Neutrophil (primary cell): ENCODE results near the gene CDKN2AIPNL.

Experiments used
- H3K27ac ChIP-seq: fragments of 200-600 bp; sonication (generic); 2 replicates; pipeline ENCODE4 v1.5.1; 2016; ENCODE audit warnings: mild to moderate bottlenecking, moderate library complexity
- H3K27me3 ChIP-seq: fragments of 200-600 bp; sonication (generic); 2 replicates; pipeline ENCODE4 v1.6.0; 2016; ENCODE audit warnings: mild to moderate bottlenecking
- H3K36me3 ChIP-seq: fragments of 200-600 bp; sonication (generic); 2 replicates; pipeline ENCODE4 v1.5.1; 2017
- H3K4me1 ChIP-seq, 2 experiments: fragments of 200-600 bp in 1 of 2; sonication (generic) in 1 of 2; 1 replicate in 1 of 2; 2 replicates in 1 of 2; pipeline versions ENCODE4 v1.5.1 to v1.6.1; 2013 to 2016; ENCODE audit warnings: low read depth in 1 of 2, low read length in 1 of 2, mild to moderate bottlenecking in 1 of 2, moderate library complexity in 1 of 2; ENCODE audit not compliant: control insufficient read depth in 1 of 2, insufficient read depth in 1 of 2
- H3K4me3 ChIP-seq, 2 experiments: fragments of 200-600 bp in 1 of 2; sonication (generic) in 1 of 2; 1 replicate in 1 of 2; 2 replicates in 1 of 2; pipeline ENCODE4 v1.5.1; 2013 to 2016; ENCODE audit warnings: low read depth in 1 of 2, low read length in 1 of 2, mild to moderate bottlenecking in 1 of 2, moderate library complexity in 1 of 2
- H3K9me3 ChIP-seq: fragments of 200-600 bp; sonication (generic); 2 replicates; pipeline ENCODE4 v1.5.1; 2016
- CTCF ChIP-seq: fragments of 200-600 bp; sonication (generic); IDR thresholded peaks from 2 replicates; pipeline ENCODE4 v1.5.1; 2016; ENCODE audit warnings: antibody characterized with exemption

The CDKN2AIPNL gene

GRCh38 chr5:134445856-134446818, 34.5 kb upstream of the CDKN2AIPNL start:
- no peak for TF ChIP-seq CTCF
- Histone ChIP-seq H3K4me3 (no peak overlapping the region), H3K4me1 (no peaks in the 10 kb centered on the region), H3K27ac (no peak overlapping the region), H3K9me3 (no peaks in the 10 kb centered on the region), H3K27me3 (no peaks in the 10 kb centered on the region), H3K36me3 (no peaks in the 10 kb centered on the region)

GRCh38 chr5:134444941-134445471, 33.3 kb upstream of the CDKN2AIPNL start:
- H3K4me3 ChIP-seq, result no peak overlapping the region
- H3K27ac ChIP-seq, result no peak overlapping the region
- no peaks in the 10 kb centered on the region for H3K4me1 ChIP-seq

GRCh38 chr5:134440201-134440755, 28.6 kb upstream of the CDKN2AIPNL start:
- no peak for TF ChIP-seq CTCF
- Histone ChIP-seq H3K27ac (no peak overlapping the region), H3K4me1 (peaks cover 0 to 8% of the 10 kb centered on the region in 2 experiments), H3K27me3 (no peaks in the 10 kb centered on the region), H3K9me3 (no peaks in the 10 kb centered on the region), H3K36me3 (no peaks in the 10 kb centered on the region), H3K4me3 (no peak overlapping the region)

More at GRCh38 chr5:134444941-134445471, 33.3 kb upstream of the CDKN2AIPNL start:
- no peaks in the 10 kb centered on the region for H3K27me3 ChIP-seq
- H3K9me3 ChIP-seq, result no peaks in the 10 kb centered on the region
- H3K36me3 ChIP-seq, result no peaks in the 10 kb centered on the region
- no peak for TF ChIP-seq CTCF

- no peak for TF ChIP-seq CTCF
- H3K27ac ChIP-seq, result no peak overlapping the region
- H3K4me1 ChIP-seq, result peaks cover 0 to 8% of the 10 kb centered on the region in 2 experiments
- no peaks in the 10 kb centered on the region for H3K9me3 ChIP-seq
- H3K4me3 ChIP-seq, result no peak overlapping the region
- no peaks in the 10 kb centered on the region for H3K27me3 ChIP-seq
- H3K36me3 ChIP-seq, result no peaks in the 10 kb centered on the region
Observed at GRCh38 chr5:134439210-134439654, 27.6 kb upstream of the CDKN2AIPNL start.

GRCh38 chr5:134438721-134439123, 27.0 kb upstream of the CDKN2AIPNL start:
- Histone ChIP-seq H3K27ac (no peak overlapping the region), H3K4me1 (peaks cover 0 to 8% of the 10 kb centered on the region in 2 experiments), H3K4me3 (no peak overlapping the region), H3K27me3 (no peaks in the 10 kb centered on the region), H3K9me3 (no peaks in the 10 kb centered on the region), H3K36me3 (no peaks in the 10 kb centered on the region)
- TF ChIP-seq CTCF, result no peak
